ENCODE results near the gene TMEM60. TPM values are rescaled to one million over a fixed set of nuclear protein-coding genes. Genes with fewer than 3 reads are reported as not detected.

TMEM60 gene
- total and polyA plus RNA-seq, 2 of the 13 experiments (the other 11 are each of a cell fraction or from before 2014, with no cell fraction given) = 25.6 to 27.7 TPM

GRCh38 chr7:77819021-77819420, 20.8 kb upstream of the TMEM60 start:
- DNase-seq (ENCODE audit: low spot score) (no peak), ATAC-seq (no peak), FAIRE-seq (no peak)
- Histone ChIP-seq H3K9me3 (ENCODE audit: low read length) (peaks cover 25% of the 10 kb centered on the region), H3K4me3 (replicated peaks in 1 of 3; ENCODE audit: insufficient read depth in 1 of 3, low read depth in 2 of 3, low read length in 3 of 3) (no peak overlapping the region), H3K9ac (ENCODE audit: insufficient read depth, low read depth, low read length) (no peak overlapping the region), H3K36me3 (replicated peaks in 1 of 2; ENCODE audit: control insufficient read depth in 1 of 2, insufficient read depth in 2 of 2, low read length in 2 of 2) (no peaks in the 10 kb centered on the region), H2AFZ (ENCODE audit: low read length) (no peak overlapping the region), H3K27me3 (ENCODE audit: control insufficient read depth in 1 of 2, insufficient read depth in 2 of 2, low read length in 2 of 2) (no peaks in the 10 kb centered on the region), H3K4me1 (ENCODE audit: insufficient read depth, low read length) (no peaks in the 10 kb centered on the region), H4K20me1 (ENCODE audit: insufficient read depth, low read length) (no peaks in the 10 kb centered on the region), H3K27ac (ENCODE audit: extremely low read length, insufficient read depth, low read length) (no peak overlapping the region), H3K79me2 (ENCODE audit: insufficient read depth, low read length) (peaks cover 7% of the 10 kb centered on the region), H3K4me2 (ENCODE audit: low read depth, low read length) (no peak overlapping the region)
- POLR2A ChIA-PET = no interaction called here
- no TSS peak for BruUV-seq (replicated peaks)
- in situ Hi-C loops (cut with HindIII; ENCODE audit: extremely low pct_ligation_motif_present, low pct_unique_long_range_greater_than_20kb) = no loop called here
- intact Hi-C loops (cut with micrococcal nuclease; ENCODE audit: unreplicated experiment) = no loop called here
- TF ChIP-seq POLR2A (IDR thresholded peaks at IDR 0.05; ENCODE audit: insufficient read depth in 1 of 2, low read depth in 2 of 2, low read length in 2 of 2) (no peak), SMYD3 (CRISPR knock-in tag; IDR thresholded peaks at IDR 0.05) (no peak), FOXP4 (CRISPR knock-in tag; IDR thresholded peaks at IDR 0.05) (no peak), FOSL1 (CRISPR knock-in tag; IDR thresholded peaks at IDR 0.05; ENCODE audit: borderline replicate concordance) (no peak), DMAP1 (CRISPR knock-in tag; IDR thresholded peaks at IDR 0.05) (no peak)
- TF ChIP-seq, protein P1, sequence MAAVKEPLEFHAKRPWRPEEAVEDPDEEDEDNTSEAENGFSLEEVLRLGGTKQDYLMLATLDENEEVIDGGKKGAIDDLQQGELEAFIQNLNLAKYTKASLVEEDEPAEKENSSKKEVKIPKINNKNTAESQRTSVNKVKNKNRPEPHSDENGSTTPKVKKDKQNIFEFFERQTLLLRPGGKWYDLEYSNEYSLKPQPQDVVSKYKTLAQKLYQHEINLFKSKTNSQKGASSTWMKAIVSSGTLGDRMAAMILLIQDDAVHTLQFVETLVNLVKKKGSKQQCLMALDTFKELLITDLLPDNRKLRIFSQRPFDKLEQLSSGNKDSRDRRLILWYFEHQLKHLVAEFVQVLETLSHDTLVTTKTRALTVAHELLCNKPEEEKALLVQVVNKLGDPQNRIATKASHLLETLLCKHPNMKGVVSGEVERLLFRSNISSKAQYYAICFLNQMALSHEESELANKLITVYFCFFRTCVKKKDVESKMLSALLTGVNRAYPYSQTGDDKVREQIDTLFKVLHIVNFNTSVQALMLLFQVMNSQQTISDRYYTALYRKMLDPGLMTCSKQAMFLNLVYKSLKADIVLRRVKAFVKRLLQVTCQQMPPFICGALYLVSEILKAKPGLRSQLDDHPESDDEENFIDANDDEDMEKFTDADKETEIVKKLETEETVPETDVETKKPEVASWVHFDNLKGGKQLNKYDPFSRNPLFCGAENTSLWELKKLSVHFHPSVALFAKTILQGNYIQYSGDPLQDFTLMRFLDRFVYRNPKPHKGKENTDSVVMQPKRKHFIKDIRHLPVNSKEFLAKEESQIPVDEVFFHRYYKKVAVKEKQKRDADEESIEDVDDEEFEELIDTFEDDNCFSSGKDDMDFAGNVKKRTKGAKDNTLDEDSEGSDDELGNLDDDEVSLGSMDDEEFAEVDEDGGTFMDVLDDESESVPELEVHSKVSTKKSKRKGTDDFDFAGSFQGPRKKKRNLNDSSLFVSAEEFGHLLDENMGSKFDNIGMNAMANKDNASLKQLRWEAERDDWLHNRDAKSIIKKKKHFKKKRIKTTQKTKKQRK (IDR thresholded peaks at IDR 0.05; ENCODE audit: low read length) = no peak
- CTCF ChIA-PET (ENCODE audit: low intra/inter-chr PET ratio, low total read pairs) = no interaction called here

All from HepG2 (cell line).